Measurements from ENCODE around the gene RARB.

- TF ChIP-seq CTCF (IDR thresholded peaks at IDR 0.05) (no peak), POLR2AphosphoS5 (IDR thresholded peaks at IDR 0.05) (no peak)
Observed at GRCh38 chr3:25527336-25527735, 99.3 kb downstream of the RARB start.

Data from breast epithelium (tissue), 3 donors.